ENCODE results near the gene SEMA5A.

- TF ChIP-seq CTCF (IDR thresholded peaks at IDR 0.05) = no peak
- TF ChIP-seq POLR2A (IDR thresholded peaks at IDR 0.05) = no peak
Observed at GRCh38 chr5:9376363-9377117, 169.3 kb downstream of the SEMA5A start.
